HEK293 (cell line): Measurements from ENCODE around the gene LCTL.

Experiments
- CTCF ChIA-PET: fragments of 350-600 bp; formaldehyde crosslinking; extraction: SDS; loops from one replicate; lab custom pipeline; 2021; ENCODE audit warnings: antibody characterized with exemption; lab: Yijun Ruan, JAX
- POLR2A ChIA-PET: fragments of 300-600 bp; formaldehyde crosslinking; extraction: SDS; loops from one replicate; lab custom pipeline; 2020; ENCODE audit warnings: antibody characterized with exemption, inconsistent platforms; lab: Yijun Ruan, JAX
- H3K27ac ChIP-seq: fragments of 200-500 bp; sonication (Bioruptor generic); 2 replicates; pipeline ENCODE4 v1.5.1; 2014; ENCODE audit warnings: low read depth, low read length, control low read depth, inconsistent platforms; ENCODE audit errors: extremely low read depth
- H3K36me3 ChIP-seq, 2 experiments: fragments of 200-500 bp in 1 of 2; sonication (Bioruptor generic) in 1 of 2; 1 replicate in 1 of 2; 2 replicates in 1 of 2; pipeline ENCODE4 v1.5.1; 2014 to 2017; ENCODE audit warnings: inconsistent platforms in 2 of 2, low read length in 2 of 2; ENCODE audit not compliant: control insufficient read depth in 2 of 2, insufficient read depth in 1 of 2
- H3K4me1 ChIP-seq: fragments of 200-500 bp; sonication (Bioruptor generic); 2 replicates; pipeline ENCODE4 v1.5.1; 2014; ENCODE audit warnings: mild to moderate bottlenecking, low read length, inconsistent platforms; ENCODE audit not compliant: control insufficient read depth, insufficient read depth
- H3K4me3 ChIP-seq: 2 replicates; pipeline ENCODE4 v1.5.1; 2011; ENCODE audit warnings: low read depth, mild to moderate bottlenecking, control low read depth, low read length, moderate library complexity
- H3K9me3 ChIP-seq: fragments of 200-500 bp; sonication (Bioruptor generic); 2 replicates; pipeline ENCODE4 v1.5.1; 2014; ENCODE audit warnings: low read depth, low read length, inconsistent platforms; ENCODE audit not compliant: control insufficient read depth, insufficient read depth
- HOXC10 ChIP-seq: sonication (generic); formaldehyde crosslinking; IDR thresholded peaks from 2 replicates; pipeline ENCODE4 v1.8.1; 2023; ENCODE audit warnings: mild to moderate bottlenecking, missing genetic modification reagents
- TCF7L2 ChIP-seq: IDR thresholded peaks from 2 replicates; pipeline ENCODE4 v1.6.1; 2011; ENCODE audit warnings: low read depth, mild to moderate bottlenecking, inconsistent platforms, low read length, moderate library complexity, borderline replicate concordance
- ZBTB17 ChIP-seq: fragments of 450-650 bp; formaldehyde crosslinking; IDR thresholded peaks from 2 replicates; pipeline ENCODE4 v1.5.1; 2016; ENCODE audit warnings: missing biosample characterization, missing genetic modification characterization
- ZIC2 ChIP-seq: fragments of 450-650 bp; formaldehyde crosslinking; IDR thresholded peaks from 2 replicates; pipeline ENCODE4 v1.5.1; 2016; ENCODE audit warnings: missing biosample characterization, missing genetic modification characterization
- ZNF114 ChIP-seq: fragments of 450-650 bp; formaldehyde crosslinking; IDR thresholded peaks from 2 replicates; pipeline ENCODE4 v1.5.0; 2017; ENCODE audit warnings: missing biosample characterization, missing genetic modification characterization
- ZNF121 ChIP-seq: fragments of 450-650 bp; formaldehyde crosslinking; IDR thresholded peaks from 2 replicates; pipeline ENCODE4 v1.5.1; 2016; ENCODE audit warnings: missing biosample characterization, missing genetic modification characterization
- ZNF175 ChIP-seq: fragments of 450-650 bp; formaldehyde crosslinking; IDR thresholded peaks from 2 replicates; pipeline ENCODE4 v1.5.1; 2016; ENCODE audit warnings: missing biosample characterization, missing genetic modification characterization
- ZNF302 ChIP-seq: fragments of 450-650 bp; formaldehyde crosslinking; IDR thresholded peaks from 2 replicates; pipeline ENCODE4 v1.5.1; 2016; ENCODE audit warnings: missing biosample characterization, missing genetic modification characterization, low read depth
- ZNF571 ChIP-seq: fragments of 450-650 bp; formaldehyde crosslinking; IDR thresholded peaks from 2 replicates; pipeline ENCODE4 v1.5.0; 2017; ENCODE audit warnings: missing biosample characterization, missing genetic modification characterization
- ZNF596 ChIP-seq: fragments of 450-650 bp; IDR thresholded peaks from 2 replicates; pipeline ENCODE4 v1.5.0; 2018; ENCODE audit warnings: missing biosample characterization, mild to moderate bottlenecking, missing genetic modification characterization, moderate library complexity
- ZNF768 ChIP-seq: fragments of 450-650 bp; formaldehyde crosslinking; IDR thresholded peaks from 2 replicates; pipeline ENCODE4 v1.5.1; 2018; ENCODE audit warnings: missing biosample characterization, mild to moderate bottlenecking, missing genetic modification characterization
- ZNF843 ChIP-seq: fragments of 450-650 bp; formaldehyde crosslinking; IDR thresholded peaks from 2 replicates; pipeline ENCODE4 v1.5.1; 2016; ENCODE audit warnings: missing biosample characterization, missing genetic modification characterization
- ZXDB ChIP-seq: fragments of 450-650 bp; formaldehyde crosslinking; IDR thresholded peaks from 2 replicates; pipeline ENCODE4 v1.5.1; 2016; ENCODE audit warnings: missing biosample characterization, missing genetic modification characterization
- TF ChIP-seq, protein P1 (sequence below): fragments of 450-650 bp; formaldehyde crosslinking; IDR thresholded peaks from 2 replicates; pipeline ENCODE4 v1.5.1; 2017; ENCODE audit warnings: missing biosample characterization, missing genetic modification characterization
- TF ChIP-seq, protein P2 (sequence below): fragments of 450-650 bp; formaldehyde crosslinking; IDR thresholded peaks from 2 replicates; pipeline ENCODE4 v1.5.1; 2017; ENCODE audit warnings: missing biosample characterization, missing genetic modification characterization
- TF ChIP-seq, protein P3 (sequence below): fragments of 450-650 bp; formaldehyde crosslinking; IDR thresholded peaks from 2 replicates; pipeline ENCODE4 v1.5.1; 2017; ENCODE audit warnings: missing biosample characterization, missing genetic modification characterization
- TF ChIP-seq, protein P4 (sequence below): fragments of 450-650 bp; formaldehyde crosslinking; conservative IDR thresholded peaks from 2 replicates; pipeline ENCODE4 v1.5.1; 2016; ENCODE audit warnings: low read depth, missing biosample characterization, missing genetic modification characterization
- TF ChIP-seq, protein P5 (sequence below): fragments of 450-650 bp; formaldehyde crosslinking; IDR thresholded peaks from 2 replicates; pipeline ENCODE4 v1.5.1; 2016; ENCODE audit warnings: missing biosample characterization, missing genetic modification characterization

LCTL gene

DNA sequence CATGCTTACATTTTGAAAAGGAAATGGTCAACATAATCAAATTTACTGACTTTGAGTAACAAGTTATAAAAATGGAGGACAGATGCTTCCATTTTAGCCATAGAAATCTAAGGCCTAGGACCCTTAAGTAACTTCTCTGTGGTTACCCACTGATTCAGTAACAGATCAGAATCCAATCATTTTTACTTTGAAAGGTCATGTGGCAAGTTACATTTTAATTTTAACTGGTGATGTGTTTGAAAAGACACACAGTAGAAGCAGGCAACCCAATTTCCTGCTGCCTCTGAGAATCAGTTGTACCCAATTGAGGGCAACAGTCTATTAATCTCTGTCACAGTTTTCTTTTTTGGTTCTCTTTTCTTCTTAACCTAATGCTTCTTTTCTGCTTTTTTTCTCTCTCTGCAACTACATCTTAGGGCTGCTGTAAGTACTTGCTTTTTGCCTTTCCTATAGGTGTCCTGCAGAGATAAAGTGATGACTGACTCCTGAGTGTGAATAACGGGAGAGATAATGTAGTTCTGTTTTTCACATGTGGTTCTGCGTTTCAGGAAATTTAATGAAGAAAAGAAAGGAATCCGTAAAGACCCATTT is 57.4 kb downstream of the LCTL start:
- Histone ChIP-seq H3K4me3 (no peak overlapping the region), H3K36me3 (peaks cover 20 to 25% of the 10 kb centered on the region in 2 experiments), H3K4me1 (peaks cover 3% of the 10 kb centered on the region; the same call in 1 of the 2 replicates), H3K9me3 (no peaks in the 10 kb centered on the region), H3K27ac (no peak overlapping the region)
- ChIA-PET POLR2A (no interaction called here), CTCF (interaction anchor here (2.2 to 3.0 kb wide), 2 partner anchors 10 to 11 kb away, joined by 10 to 23 read pairs; partner anchors contain the start of gene SNAPC5)
- TF ChIP-seq, protein P1, sequence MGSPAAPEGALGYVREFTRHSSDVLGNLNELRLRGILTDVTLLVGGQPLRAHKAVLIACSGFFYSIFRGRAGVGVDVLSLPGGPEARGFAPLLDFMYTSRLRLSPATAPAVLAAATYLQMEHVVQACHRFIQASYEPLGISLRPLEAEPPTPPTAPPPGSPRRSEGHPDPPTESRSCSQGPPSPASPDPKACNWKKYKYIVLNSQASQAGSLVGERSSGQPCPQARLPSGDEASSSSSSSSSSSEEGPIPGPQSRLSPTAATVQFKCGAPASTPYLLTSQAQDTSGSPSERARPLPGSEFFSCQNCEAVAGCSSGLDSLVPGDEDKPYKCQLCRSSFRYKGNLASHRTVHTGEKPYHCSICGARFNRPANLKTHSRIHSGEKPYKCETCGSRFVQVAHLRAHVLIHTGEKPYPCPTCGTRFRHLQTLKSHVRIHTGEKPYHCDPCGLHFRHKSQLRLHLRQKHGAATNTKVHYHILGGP (tag by site-specific recombination): no peak
- TF ChIP-seq, protein P2, sequence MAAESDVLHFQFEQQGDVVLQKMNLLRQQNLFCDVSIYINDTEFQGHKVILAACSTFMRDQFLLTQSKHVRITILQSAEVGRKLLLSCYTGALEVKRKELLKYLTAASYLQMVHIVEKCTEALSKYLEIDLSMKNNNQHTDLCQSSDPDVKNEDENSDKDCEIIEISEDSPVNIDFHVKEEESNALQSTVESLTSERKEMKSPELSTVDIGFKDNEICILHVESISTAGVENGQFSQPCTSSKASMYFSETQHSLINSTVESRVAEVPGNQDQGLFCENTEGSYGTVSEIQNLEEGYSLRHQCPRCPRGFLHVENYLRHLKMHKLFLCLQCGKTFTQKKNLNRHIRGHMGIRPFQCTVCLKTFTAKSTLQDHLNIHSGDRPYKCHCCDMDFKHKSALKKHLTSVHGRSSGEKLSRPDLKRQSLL: no peak
- TF ChIP-seq, protein P3, sequence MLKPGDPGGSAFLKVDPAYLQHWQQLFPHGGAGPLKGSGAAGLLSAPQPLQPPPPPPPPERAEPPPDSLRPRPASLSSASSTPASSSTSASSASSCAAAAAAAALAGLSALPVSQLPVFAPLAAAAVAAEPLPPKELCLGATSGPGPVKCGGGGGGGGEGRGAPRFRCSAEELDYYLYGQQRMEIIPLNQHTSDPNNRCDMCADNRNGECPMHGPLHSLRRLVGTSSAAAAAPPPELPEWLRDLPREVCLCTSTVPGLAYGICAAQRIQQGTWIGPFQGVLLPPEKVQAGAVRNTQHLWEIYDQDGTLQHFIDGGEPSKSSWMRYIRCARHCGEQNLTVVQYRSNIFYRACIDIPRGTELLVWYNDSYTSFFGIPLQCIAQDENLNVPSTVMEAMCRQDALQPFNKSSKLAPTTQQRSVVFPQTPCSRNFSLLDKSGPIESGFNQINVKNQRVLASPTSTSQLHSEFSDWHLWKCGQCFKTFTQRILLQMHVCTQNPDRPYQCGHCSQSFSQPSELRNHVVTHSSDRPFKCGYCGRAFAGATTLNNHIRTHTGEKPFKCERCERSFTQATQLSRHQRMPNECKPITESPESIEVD (tag by site-specific recombination): no peak
- TF ChIP-seq ZNF596 (tag by site-specific recombination): no peak
- TF ChIP-seq TCF7L2: no peak
- TF ChIP-seq, protein P4, sequence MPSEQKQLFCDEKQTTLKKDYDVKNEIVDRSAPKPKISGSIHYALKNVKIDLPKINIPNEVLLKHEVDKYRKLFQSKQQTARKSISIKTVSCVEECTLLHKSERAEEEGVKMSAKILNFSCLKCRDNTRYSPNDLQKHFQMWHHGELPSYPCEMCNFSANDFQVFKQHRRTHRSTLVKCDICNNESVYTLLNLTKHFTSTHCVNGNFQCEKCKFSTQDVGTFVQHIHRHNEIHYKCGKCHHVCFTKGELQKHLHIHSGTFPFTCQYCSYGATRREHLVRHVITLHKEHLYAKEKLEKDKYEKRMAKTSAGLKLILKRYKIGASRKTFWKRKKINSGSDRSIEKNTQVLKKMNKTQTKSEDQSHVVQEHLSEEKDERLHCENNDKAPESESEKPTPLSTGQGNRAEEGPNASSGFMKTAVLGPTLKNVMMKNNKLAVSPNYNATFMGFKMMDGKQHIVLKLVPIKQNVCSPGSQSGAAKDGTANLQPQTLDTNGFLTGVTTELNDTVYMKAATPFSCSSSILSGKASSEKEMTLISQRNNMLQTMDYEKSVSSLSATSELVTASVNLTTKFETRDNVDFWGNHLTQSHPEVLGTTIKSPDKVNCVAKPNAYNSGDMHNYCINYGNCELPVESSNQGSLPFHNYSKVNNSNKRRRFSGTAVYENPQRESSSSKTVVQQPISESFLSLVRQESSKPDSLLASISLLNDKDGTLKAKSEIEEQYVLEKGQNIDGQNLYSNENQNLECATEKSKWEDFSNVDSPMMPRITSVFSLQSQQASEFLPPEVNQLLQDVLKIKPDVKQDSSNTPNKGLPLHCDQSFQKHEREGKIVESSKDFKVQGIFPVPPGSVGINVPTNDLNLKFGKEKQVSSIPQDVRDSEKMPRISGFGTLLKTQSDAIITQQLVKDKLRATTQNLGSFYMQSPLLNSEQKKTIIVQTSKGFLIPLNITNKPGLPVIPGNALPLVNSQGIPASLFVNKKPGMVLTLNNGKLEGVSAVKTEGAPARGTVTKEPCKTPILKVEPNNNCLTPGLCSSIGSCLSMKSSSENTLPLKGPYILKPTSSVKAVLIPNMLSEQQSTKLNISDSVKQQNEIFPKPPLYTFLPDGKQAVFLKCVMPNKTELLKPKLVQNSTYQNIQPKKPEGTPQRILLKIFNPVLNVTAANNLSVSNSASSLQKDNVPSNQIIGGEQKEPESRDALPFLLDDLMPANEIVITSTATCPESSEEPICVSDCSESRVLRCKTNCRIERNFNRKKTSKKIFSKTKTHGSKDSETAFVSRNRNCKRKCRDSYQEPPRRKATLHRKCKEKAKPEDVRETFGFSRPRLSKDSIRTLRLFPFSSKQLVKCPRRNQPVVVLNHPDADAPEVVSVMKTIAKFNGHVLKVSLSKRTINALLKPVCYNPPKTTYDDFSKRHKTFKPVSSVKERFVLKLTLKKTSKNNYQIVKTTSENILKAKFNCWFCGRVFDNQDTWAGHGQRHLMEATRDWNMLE (tag by site-specific recombination): no peak
- no peak for TF ChIP-seq ZNF571
- TF ChIP-seq ZIC2 (tag by site-specific recombination): no peak
- TF ChIP-seq ZNF114 (tag by site-specific recombination): no peak
- TF ChIP-seq ZNF768 (tag by site-specific recombination): no peak
- TF ChIP-seq ZNF843 (tag by site-specific recombination): no peak
- no peak for TF ChIP-seq ZXDB

DNA sequence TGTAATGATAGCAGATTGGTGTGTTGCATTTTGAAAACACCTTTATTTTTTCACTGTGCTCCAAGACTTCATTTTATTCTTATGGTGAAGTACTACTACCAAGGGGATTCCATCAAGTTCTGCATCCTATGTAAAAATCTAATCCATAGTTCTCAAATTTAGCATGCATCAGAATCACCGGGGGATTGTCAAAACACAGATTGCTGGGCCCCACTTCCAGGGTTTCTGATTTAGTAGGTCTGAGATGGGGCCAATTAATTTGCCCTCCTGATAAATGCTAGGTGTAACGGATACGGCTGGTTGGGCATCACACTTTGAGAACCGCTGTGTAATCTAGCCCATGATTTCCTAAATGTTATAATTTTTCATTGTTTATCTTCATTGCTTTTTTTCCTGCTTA is 60.0 kb downstream of the LCTL start:
- POLR2A ChIA-PET: interaction anchor here (0.8 to 1.9 kb wide), 6 partner anchors 15 to 346 kb away, joined by 3 to 8 read pairs (median 4); partner anchors contain the start of genes MAP2K1 and SMAD6
- Histone ChIP-seq H3K9me3 (no peaks in the 10 kb centered on the region), H3K36me3 (peaks cover 32 to 44% of the 10 kb centered on the region in 2 experiments), H3K27ac (peak overlapping the region; percentile 86; the same call in 1 of the 2 replicates), H3K4me3 (peak overlapping the region; percentile 76), H3K4me1 (peaks cover 5% of the 10 kb centered on the region; the same call in 1 of the 2 replicates)
- CTCF ChIA-PET: interaction anchor here (0.5 to 3.0 kb wide), 6 partner anchors 8 to 867 kb away, joined by 3 to 23 read pairs (median 4); partner anchors contain the start of gene SNAPC5
- TF ChIP-seq ZNF302 (tag by site-specific recombination): no peak
- TF ChIP-seq ZBTB17 (tag by site-specific recombination): peak; percentile 60
- no peak for TF ChIP-seq ZNF175 (tag by site-specific recombination)
- TF ChIP-seq, protein P3 (tag by site-specific recombination): no peak
- no peak for TF ChIP-seq ZNF121 (tag by site-specific recombination)
- no peak for TF ChIP-seq HOXC10 (CRISPR knock-in tag)
- TF ChIP-seq, protein P5, sequence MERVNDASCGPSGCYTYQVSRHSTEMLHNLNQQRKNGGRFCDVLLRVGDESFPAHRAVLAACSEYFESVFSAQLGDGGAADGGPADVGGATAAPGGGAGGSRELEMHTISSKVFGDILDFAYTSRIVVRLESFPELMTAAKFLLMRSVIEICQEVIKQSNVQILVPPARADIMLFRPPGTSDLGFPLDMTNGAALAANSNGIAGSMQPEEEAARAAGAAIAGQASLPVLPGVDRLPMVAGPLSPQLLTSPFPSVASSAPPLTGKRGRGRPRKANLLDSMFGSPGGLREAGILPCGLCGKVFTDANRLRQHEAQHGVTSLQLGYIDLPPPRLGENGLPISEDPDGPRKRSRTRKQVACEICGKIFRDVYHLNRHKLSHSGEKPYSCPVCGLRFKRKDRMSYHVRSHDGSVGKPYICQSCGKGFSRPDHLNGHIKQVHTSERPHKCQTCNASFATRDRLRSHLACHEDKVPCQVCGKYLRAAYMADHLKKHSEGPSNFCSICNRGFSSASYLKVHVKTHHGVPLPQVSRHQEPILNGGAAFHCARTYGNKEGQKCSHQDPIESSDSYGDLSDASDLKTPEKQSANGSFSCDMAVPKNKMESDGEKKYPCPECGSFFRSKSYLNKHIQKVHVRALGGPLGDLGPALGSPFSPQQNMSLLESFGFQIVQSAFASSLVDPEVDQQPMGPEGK (tag by site-specific recombination): no peak
